Glomerular endothelial cell (primary cell): Measurements from ENCODE around the gene SLC28A1. TPM values are rescaled to one million over a fixed set of nuclear protein-coding genes. Genes with fewer than 3 reads are reported as not detected.
"Not testable (repeated sequence)": the region's sequence is repeated elsewhere in the genome, so short reads cannot be mapped to it uniquely, and the experiment has no call there.

Experiments used
- DNase-seq: peaks from one replicate; pipeline ENCODE4 v3.0.0-alpha.2; 2011; ENCODE audit warnings: low read depth, low spot score; ENCODE audit errors: extremely low read depth
- total RNA-seq: library from RNA; depleted of rRNA; stranded (reverse); fragments of >200 nt; gene quantifications from 2 replicates; pipeline ENCODE4 v1.2.3, GENCODE V29; 2015

The SLC28A1 gene
- total RNA-seq = not detected in 2 replicates

- no peak for DNase-seq
Measured at GRCh38 chr15:84883916-84884781, at the start of gene SLC28A1. TSS of gene SLC28A1 (plus strand) at chr15:84884662. CDS start at chr15:84887761, 3,099 bp downstream.

- DNase-seq = no peak
Measured at GRCh38 chr15:84834969-84835368, 49.5 kb upstream of the SLC28A1 start.

- DNase-seq = no peak
Measured at GRCh38 chr15:84835661-84836337, 48.7 kb upstream of the SLC28A1 start.

GRCh38 chr15:84836844-84837243 is 47.6 kb upstream of the SLC28A1 start:
- no peak for DNase-seq

- DNase-seq = no peak
Measured at GRCh38 chr15:84839714-84840113, 44.7 kb upstream of the SLC28A1 start.

GRCh38 chr15:84840255-84840654 is 44.2 kb upstream of the SLC28A1 start:
- DNase-seq = no peak

- DNase-seq = no peak
Measured at GRCh38 chr15:84840741-84841429, 43.6 kb upstream of the SLC28A1 start.

- no peak for DNase-seq
Measured at GRCh38 chr15:84842781-84843180, 41.7 kb upstream of the SLC28A1 start.

GRCh38 chr15:84844964-84845363 is 39.5 kb upstream of the SLC28A1 start:
- DNase-seq = no peak

GRCh38 chr15:84845631-84846030 is 38.8 kb upstream of the SLC28A1 start:
- not testable (repeated sequence) for DNase-seq

GRCh38 chr15:84846269-84846668 is 38.2 kb upstream of the SLC28A1 start:
- DNase-seq = no peak

- DNase-seq = no peak
Measured at GRCh38 chr15:84847382-84847781, 37.1 kb upstream of the SLC28A1 start.

GRCh38 chr15:84852212-84852611 is 32.2 kb upstream of the SLC28A1 start:
- no peak for DNase-seq

GRCh38 chr15:84855136-84855535 is 29.3 kb upstream of the SLC28A1 start:
- DNase-seq = no peak

GRCh38 chr15:84855765-84856164 is 28.7 kb upstream of the SLC28A1 start:
- DNase-seq = no peak

GRCh38 chr15:84856731-84857417 is 27.6 kb upstream of the SLC28A1 start:
- DNase-seq = no peak

- no peak for DNase-seq
Measured at GRCh38 chr15:84857418-84858004, 27.0 kb upstream of the SLC28A1 start.

GRCh38 chr15:84858231-84858630 is 26.2 kb upstream of the SLC28A1 start:
- no peak for DNase-seq

- no peak for DNase-seq
Measured at GRCh38 chr15:84859144-84859543, 25.3 kb upstream of the SLC28A1 start.

GRCh38 chr15:84859651-84860050 is 24.8 kb upstream of the SLC28A1 start:
- no peak for DNase-seq
